ENCODE results near the gene EPS8L2. TPM values are rescaled to one million over a fixed set of nuclear protein-coding genes. Genes with fewer than 3 reads are reported as not detected.

EPS8L2 gene
- total and polyA plus RNA-seq, 2 of the 8 experiments (the other 6 are each of a cell fraction or from before 2014, with no cell fraction given): 38.5 to 57.0 TPM

DNA sequence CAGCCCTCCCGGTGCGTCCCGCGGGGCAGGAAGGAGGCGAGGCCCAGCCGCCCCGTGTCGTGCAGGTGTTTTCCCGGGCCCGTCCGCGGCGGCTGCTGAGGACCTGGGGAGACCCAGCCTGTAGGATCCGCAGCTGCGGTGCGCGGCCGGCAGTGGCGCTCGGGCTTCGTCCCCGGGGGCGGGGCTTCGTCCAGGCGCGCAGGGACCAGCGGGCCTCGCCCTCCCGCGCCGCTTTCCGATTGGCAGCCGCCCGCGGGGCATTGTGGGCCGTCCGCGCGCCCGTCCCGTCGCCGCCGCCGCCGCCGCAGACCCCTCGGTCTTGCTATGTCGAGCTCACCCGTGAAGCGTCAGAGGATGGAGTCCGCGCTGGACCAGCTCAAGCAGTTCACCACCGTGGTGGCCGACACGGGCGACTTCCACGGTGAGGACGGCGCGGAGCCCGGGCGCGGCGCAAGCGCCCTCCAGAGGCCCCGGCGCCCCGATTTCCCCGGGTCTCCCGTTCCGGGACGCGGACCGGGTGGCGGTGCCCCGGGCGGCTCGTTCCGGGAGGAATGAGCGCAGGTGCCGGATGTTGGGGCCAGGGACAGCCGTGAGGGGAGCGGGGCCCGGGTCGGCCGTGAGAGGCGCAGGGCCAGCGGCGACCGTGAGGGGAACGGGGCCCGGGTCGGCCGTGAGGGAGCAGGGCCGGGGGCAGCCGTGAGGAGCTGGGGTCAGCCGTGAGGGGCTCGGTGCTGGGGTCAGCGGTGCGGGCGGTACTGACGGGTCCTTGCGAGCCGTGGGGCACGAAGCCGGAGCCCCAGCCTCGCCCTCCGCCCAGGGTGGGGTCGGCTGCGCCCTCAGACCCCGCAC, 41.4 kb downstream of the EPS8L2 start, which contains the start of gene TALDO1:
TSS of gene TALDO1 (plus strand) at position 307 of the 849 bp plus-strand sequence. CDS start at position 325, 18 bp downstream.
- no peak within 1 kb of the TSS for H2AFZ ChIP-seq (ENCODE audit: low read length)
- H2BK5ac ChIP-seq (ENCODE audit: low read depth, low read length): peak within 1 kb of the TSS; percentile 90; the same call in 1 of the 2 replicates
- H2BK12ac ChIP-seq (ENCODE audit: low read depth, low read length): 0 out of 2 replicates have a peak within 1 kb of the TSS, but pooled peaks have one; percentile 39
- peaks cover 5% of the 10 kb centered on the region; the same call in 1 of the 2 replicates for H3K23me2 ChIP-seq (ENCODE audit: low read depth, low read length)
- ChIA-PET CTCF (ENCODE audit: partially characterized antibody) (interaction anchor here (0.9 to 26.9 kb wide), 4 partner anchors 12 to 106 kb away, joined by 3 to 395 read pairs (median 54); no protein-coding TSS in a partner anchor), POLR2A (ENCODE audit: partially characterized antibody) (interaction anchor here (0.6 to 32.3 kb wide), 29 partner anchors 8 to 186 kb away, joined by 3 to 636 read pairs (median 5); partner anchors contain the start of genes DEAF1, GATD1, TMEM80 and TSPAN4)
- 0 out of 2 replicates have a peak within 1 kb of the TSS, but pooled peaks have one; percentile 48 for H2BK20ac ChIP-seq (ENCODE audit: low read length)
- DNase-seq (ENCODE audit: low read depth in 1 of 2, low spot score in 2 of 2) (peak; percentile 71 to 96), FAIRE-seq (no peak)
- peak within 1 kb of the TSS; percentile 89 for H4K8ac ChIP-seq (ENCODE audit: extremely low read depth, insufficient read depth, low read length)
- peak within 1 kb of the TSS; percentile 4 for H2BK120ac ChIP-seq (replicated peaks; ENCODE audit: low read depth, low read length)
- H3K18ac ChIP-seq (ENCODE audit: extremely low read depth, low read length): peak within 1 kb of the TSS; percentile 97
- peaks cover 8% of the 10 kb centered on the region for H3K79me1 ChIP-seq (ENCODE audit: low read depth, low read length)
- H3K79me2 ChIP-seq (ENCODE audit: control insufficient read depth in 1 of 2, insufficient read depth in 2 of 2, low read length in 2 of 2): peaks cover 25 to 47% of the 10 kb centered on the region in 2 experiments
- peak within 1 kb of the TSS; percentile 76 to 93 (median 82) for H3K9ac ChIP-seq (replicated peaks in 1 of 4; ENCODE audit: extremely low read depth in 1 of 4, low read depth in 3 of 4, low read length in 3 of 4)
- H3K4me1 ChIP-seq (replicated peaks in 1 of 4; ENCODE audit: control insufficient read depth in 3 of 4, insufficient read depth in 4 of 4, low read length in 3 of 4): peaks cover 0 to 15% (median 4%) of the 10 kb centered on the region in 4 experiments; a peak in 5 of 7 replicates
- H3K9me3 ChIP-seq (ENCODE audit: insufficient read depth in 2 of 2, low read depth in 1 of 2, low read length in 1 of 2): no peaks in the 10 kb centered on the region
- peak within 1 kb of the TSS; percentile 72 to 91 (median 81) for H3K4me3 ChIP-seq (ENCODE audit: extremely low read depth in 1 of 4, insufficient read depth in 2 of 4, low read depth in 3 of 4, low read length in 4 of 4)
- peak within 1 kb of the TSS; percentile 85 for H3K27ac ChIP-seq (ENCODE audit: low read depth, low read length)
- H3K23ac ChIP-seq (ENCODE audit: insufficient read length): no peak within 1 kb of the TSS
- H3K4ac ChIP-seq (replicated peaks; ENCODE audit: insufficient read length, low read depth, low read length): peak within 1 kb of the TSS; percentile 78
- H3K14ac ChIP-seq (ENCODE audit: insufficient read length): no peak within 1 kb of the TSS
- 1% methylated on average over 56 of the region's 112 CpGs; no CpG with 5 or more reads in 1 of the 2 experiments for WGBS, 2 experiments (ENCODE audit: extremely low coverage in 1 of 2, insufficient coverage in 1 of 2, insufficient read length in 1 of 2, insufficient replicate concordance in 2 of 2, low coverage in 1 of 2, low lambda C conversion rate in 2 of 2, missing lambda C conversion rate in 1 of 2)
- H3K36me3 ChIP-seq (ENCODE audit: control insufficient read depth in 2 of 4, insufficient read depth in 4 of 4, low read length in 3 of 4): peaks cover 0 to under 1% (median 0%) of the 10 kb centered on the region in 4 experiments; a peak in 1 of 8 replicates
- peak within 1 kb of the TSS; percentile 84 to 88 for H3K4me2 ChIP-seq (ENCODE audit: insufficient read depth in 1 of 2, low read depth in 2 of 2, low read length in 2 of 2)
- H3K27me3 ChIP-seq (replicated peaks in 1 of 4; ENCODE audit: control insufficient read depth in 3 of 4, extremely low read depth in 1 of 4, insufficient read depth in 3 of 4, low read length in 3 of 4): no peaks in the 10 kb centered on the region
- H4K91ac ChIP-seq (replicated peaks; ENCODE audit: insufficient read length, low read length): peak within 1 kb of the TSS; percentile 20
- H4K20me1 ChIP-seq (replicated peaks in 1 of 2; ENCODE audit: control insufficient read depth in 1 of 2, insufficient read depth in 2 of 2, low read length in 2 of 2): peaks cover 9 to 18% of the 10 kb centered on the region in 2 experiments
- no peak within 1 kb of the TSS for H2AK5ac ChIP-seq (ENCODE audit: low read depth, low read length)
- peak within 1 kb of the TSS; percentile 92 for H3K56ac ChIP-seq (replicated peaks; ENCODE audit: insufficient read length, low read depth, low read length)
- peak within 1 kb of the TSS; percentile 61; the same call in 1 of the 2 replicates for H2BK15ac ChIP-seq (ENCODE audit: low read length)
- peak within 1 kb of the TSS; percentile 98 for H4K5ac ChIP-seq (ENCODE audit: insufficient read length, low read depth, low read length)
- no peak for TF ChIP-seq ZNF274 (IDR thresholded peaks at IDR 0.05; ENCODE audit: borderline replicate concordance, extremely low read depth, low read length)
- TF ChIP-seq POLR2AphosphoS5 (IDR thresholded peaks at IDR 0.05; ENCODE audit: low read depth, low read length): peak; percentile 74
- 0 out of 2 replicates have a peak, but pooled peaks have one; percentile 20 for TF ChIP-seq EGR1 (IDR thresholded peaks at IDR 0.05; ENCODE audit: borderline replicate concordance, low read depth, low read length)
- TF ChIP-seq, protein P1, sequence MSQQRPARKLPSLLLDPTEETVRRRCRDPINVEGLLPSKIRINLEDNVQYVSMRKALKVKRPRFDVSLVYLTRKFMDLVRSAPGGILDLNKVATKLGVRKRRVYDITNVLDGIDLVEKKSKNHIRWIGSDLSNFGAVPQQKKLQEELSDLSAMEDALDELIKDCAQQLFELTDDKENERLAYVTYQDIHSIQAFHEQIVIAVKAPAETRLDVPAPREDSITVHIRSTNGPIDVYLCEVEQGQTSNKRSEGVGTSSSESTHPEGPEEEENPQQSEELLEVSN (IDR thresholded peaks at IDR 0.05): peak; percentile 88
- TF ChIP-seq TCF12 (IDR thresholded peaks at IDR 0.05; ENCODE audit: low read depth, low read length): 0 out of 2 replicates have a peak, but pooled peaks have one; percentile 25
- peak; percentile 72 for TF ChIP-seq KDM4A (IDR thresholded peaks at IDR 0.05; ENCODE audit: low read depth, low read length, severe bottlenecking)

Data from H1 (cell line).